ENCODE measurements around the gene TFAP2A.

DNA sequence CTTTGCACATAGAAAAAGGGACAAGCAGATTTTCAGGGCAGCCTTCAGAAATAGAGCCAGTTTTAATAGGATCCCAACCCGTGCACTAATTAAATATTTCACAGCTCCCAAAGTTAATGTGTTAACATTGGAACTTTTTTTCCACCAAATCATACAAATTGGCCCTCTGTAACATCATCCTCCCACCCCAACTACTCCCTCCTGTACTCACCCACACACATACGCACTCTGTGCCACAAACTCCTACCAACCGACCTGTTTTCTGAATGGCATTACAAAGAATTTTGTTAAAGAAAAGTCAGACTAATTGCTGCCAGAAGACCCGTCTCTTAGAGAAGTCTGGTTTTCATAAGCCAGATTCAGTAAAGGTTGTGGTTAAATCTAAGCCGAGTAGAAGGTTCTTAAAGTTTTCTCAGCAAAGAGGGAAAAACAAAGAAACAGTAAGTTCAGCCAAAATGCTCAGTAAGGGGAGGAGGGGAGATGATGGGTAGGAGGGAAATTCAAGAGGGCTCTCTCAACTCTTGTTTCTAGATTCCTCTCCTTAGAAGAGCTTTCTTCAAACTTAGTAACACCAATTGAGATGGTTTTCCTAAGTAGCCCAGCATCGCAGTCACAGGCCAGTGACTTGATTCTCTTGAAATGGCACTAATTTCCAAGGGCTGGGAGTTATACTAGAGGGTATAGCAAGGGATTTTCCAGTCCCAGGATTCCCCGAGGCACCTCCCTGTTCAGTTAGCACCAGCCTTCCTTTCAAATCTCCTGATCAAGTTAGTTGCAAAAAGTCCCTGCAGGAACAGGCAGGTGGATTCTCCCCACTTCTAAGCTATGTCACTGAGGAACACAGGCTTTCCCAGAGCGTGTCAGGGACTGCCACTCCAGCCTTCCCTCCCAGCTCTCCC is 27.9 kb downstream of the TFAP2A start:
- TF ChIP-seq EZH2 (IDR thresholded peaks at IDR 0.05; ENCODE audit: insufficient read depth, poor library complexity, severe bottlenecking) = no peak
- no peak for TF ChIP-seq EZH2phosphoT487 (IDR thresholded peaks at IDR 0.05; ENCODE audit: insufficient read depth, low read depth)

All from GM23248 (cell line).